ENCODE measurements around the gene ASGR1. TPM values are rescaled to one million over a fixed set of nuclear protein-coding genes. Genes with fewer than 3 reads are reported as not detected.

Gene ASGR1
- 1.3 and 1.4 TPM in 2 replicates for total RNA-seq

GRCh38 chr17:7179317-7180254 lies at the start of gene ASGR1:
Gene ASGR1 (minus strand): TSS chr17:7179370. CDS start chr17:7178563, 807 bp downstream.

GRCh38 chr17:7219812-7220592 lies 40.8 kb upstream of the ASGR1 start, which contains the start of the genes ACADVL and DLG4:
Gene ACADVL (plus strand): TSS chr17:7219938. CDS start chr17:7219985, 47 bp downstream.
Gene DLG4 (minus strand): TSS chr17:7219836.

Other genes with a start within 250 kb of the ASGR1 start
- gene ALOX12, start 183.3 kb downstream of the ASGR1 start, total RNA-seq: 0.75 TPM in 1 of 2 replicates, not detected in the other
- gene RNASEK, start 166.7 kb downstream of the ASGR1 start, total RNA-seq: 22.7 and 29.7 TPM in 2 replicates
- 0.11 and 0.50 TPM in 2 replicates for gene BCL6B, start 156.3 kb downstream of the ASGR1 start, total RNA-seq
- 1.00 and 1.7 TPM in 2 replicates for gene SLC16A13, start 143.4 kb downstream of the ASGR1 start, total RNA-seq
- gene SLC16A11, start 135.3 kb downstream of the ASGR1 start, total RNA-seq: 0.11 and 0.12 TPM in 2 replicates
- gene CLEC10A, start 99.1 kb downstream of the ASGR1 start, total RNA-seq: not detected in 2 replicates
- not detected in 2 replicates for gene ASGR2, start 64.5 kb downstream of the ASGR1 start, total RNA-seq
- 15.9 and 19.2 TPM in 2 replicates for gene DLG4, start 40.5 kb upstream of the ASGR1 start, total RNA-seq
- 162 and 238 TPM in 2 replicates for gene ACADVL, start 40.6 kb upstream of the ASGR1 start, total RNA-seq
- 95.3 and 99.5 TPM in 2 replicates for gene DVL2, start 55.1 kb upstream of the ASGR1 start, total RNA-seq
- gene PHF23, start 60.1 kb upstream of the ASGR1 start, total RNA-seq: 42.5 and 45.5 TPM in 2 replicates
- gene GABARAP, start 63.1 kb upstream of the ASGR1 start, total RNA-seq: 74.6 and 149 TPM in 2 replicates
- gene CTDNEP1, start 72.4 kb upstream of the ASGR1 start, total RNA-seq: 25.7 and 27.9 TPM in 2 replicates
- 33.0 and 35.5 TPM in 2 replicates for gene ELP5, start 72.8 kb upstream of the ASGR1 start, total RNA-seq
- gene CLDN7, start 83.1 kb upstream of the ASGR1 start, total RNA-seq: 2.1 and 4.5 TPM in 2 replicates
- under 0.01 TPM in 2 replicates for gene SLC2A4, start 102.3 kb upstream of the ASGR1 start, total RNA-seq
- under 0.01 TPM in 2 replicates for gene YBX2, start 115.3 kb upstream of the ASGR1 start, total RNA-seq
- gene EIF5A, start 128.3 kb upstream of the ASGR1 start, total RNA-seq: 450 and 1,318 TPM in 2 replicates
- gene GPS2, start 136.0 kb upstream of the ASGR1 start, total RNA-seq: 34.6 and 43.2 TPM in 2 replicates
- 24.0 and 32.6 TPM in 2 replicates for gene NEURL4, start 150.0 kb upstream of the ASGR1 start, total RNA-seq
- gene ACAP1, start 157.2 kb upstream of the ASGR1 start, total RNA-seq: 2.4 and 5.7 TPM in 2 replicates
- gene KCTD11, start 172.8 kb upstream of the ASGR1 start, total RNA-seq: 6.5 and 9.4 TPM in 2 replicates
- not detected in 2 replicates for gene TMEM95, start 175.8 kb upstream of the ASGR1 start, total RNA-seq
- gene TNK1, start 201.7 kb upstream of the ASGR1 start, total RNA-seq: under 0.01 and 0.66 TPM in 2 replicates
- gene PLSCR3, start 215.2 kb upstream of the ASGR1 start, total RNA-seq: 11.4 and 20.5 TPM in 2 replicates
- 69.7 and 102 TPM in 2 replicates for gene TMEM256, start 224.7 kb upstream of the ASGR1 start, total RNA-seq
- gene NLGN2, start 228.5 kb upstream of the ASGR1 start, total RNA-seq: 8.2 and 10.7 TPM in 2 replicates
- gene SPEM1, start 241.0 kb upstream of the ASGR1 start, total RNA-seq: not detected in 2 replicates
- not detected in 2 replicates for gene SPEM2, start 246.2 kb upstream of the ASGR1 start, total RNA-seq
- not detected in 2 replicates for gene SPEM3, start 249.5 kb upstream of the ASGR1 start, total RNA-seq